ENCODE measurements around the gene NAT8. TPM values are rescaled to one million over a fixed set of nuclear protein-coding genes. Genes with fewer than 3 reads are reported as not detected.
"Not testable (repeated sequence)": the region's sequence is repeated elsewhere in the genome, so short reads cannot be mapped to it uniquely, and the experiment has no call there.

Gene NAT8
- total RNA-seq, 2 experiments from 2014 or later: not detected

GRCh38 chr2:73652348-73652747, 10.1 kb upstream of the NAT8 start:
- no peaks in the 10 kb centered on the region for H3K9me3 Mint-ChIP-seq
- H3K4me1 Mint-ChIP-seq (ENCODE audit: low read depth): no peaks in the 10 kb centered on the region
- CTCF ChIA-PET: no interaction called here
- intact Hi-C loops (cut with micrococcal nuclease): no loop called here
- peaks cover 4% of the 10 kb centered on the region for H3K27me3 Mint-ChIP-seq
- POLR2A ChIA-PET: no interaction called here
- ATAC-seq (no peak), DNase-seq (no peak)
- no peak overlapping the region for H3K27ac Mint-ChIP-seq
- no peak overlapping the region for H3K4me3 Mint-ChIP-seq
- TF ChIP-seq, protein P1, sequence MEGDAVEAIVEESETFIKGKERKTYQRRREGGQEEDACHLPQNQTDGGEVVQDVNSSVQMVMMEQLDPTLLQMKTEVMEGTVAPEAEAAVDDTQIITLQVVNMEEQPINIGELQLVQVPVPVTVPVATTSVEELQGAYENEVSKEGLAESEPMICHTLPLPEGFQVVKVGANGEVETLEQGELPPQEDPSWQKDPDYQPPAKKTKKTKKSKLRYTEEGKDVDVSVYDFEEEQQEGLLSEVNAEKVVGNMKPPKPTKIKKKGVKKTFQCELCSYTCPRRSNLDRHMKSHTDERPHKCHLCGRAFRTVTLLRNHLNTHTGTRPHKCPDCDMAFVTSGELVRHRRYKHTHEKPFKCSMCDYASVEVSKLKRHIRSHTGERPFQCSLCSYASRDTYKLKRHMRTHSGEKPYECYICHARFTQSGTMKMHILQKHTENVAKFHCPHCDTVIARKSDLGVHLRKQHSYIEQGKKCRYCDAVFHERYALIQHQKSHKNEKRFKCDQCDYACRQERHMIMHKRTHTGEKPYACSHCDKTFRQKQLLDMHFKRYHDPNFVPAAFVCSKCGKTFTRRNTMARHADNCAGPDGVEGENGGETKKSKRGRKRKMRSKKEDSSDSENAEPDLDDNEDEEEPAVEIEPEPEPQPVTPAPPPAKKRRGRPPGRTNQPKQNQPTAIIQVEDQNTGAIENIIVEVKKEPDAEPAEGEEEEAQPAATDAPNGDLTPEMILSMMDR (IDR thresholded peaks at IDR 0.05): no peak
- no peaks in the 10 kb centered on the region for H3K36me3 Mint-ChIP-seq (ENCODE audit: low read depth)

- Mint-ChIP-seq H3K4me1 (ENCODE audit: low read depth) (no peaks in the 10 kb centered on the region), H3K4me3 (no peak overlapping the region), H3K27me3 (peaks cover 4% of the 10 kb centered on the region), H3K27ac (no peak overlapping the region), H3K9me3 (no peaks in the 10 kb centered on the region), H3K36me3 (ENCODE audit: low read depth) (no peaks in the 10 kb centered on the region)
- no peak for DNase-seq
- ATAC-seq: no peak
- TF ChIP-seq, protein P1 (IDR thresholded peaks at IDR 0.05): no peak
- intact Hi-C loops (cut with micrococcal nuclease): no loop called here
- ChIA-PET CTCF (interaction anchor here (1.0 kb wide), 1 partner anchor 21 kb away, joined by 3 read pairs; no protein-coding TSS in a partner anchor), POLR2A (no interaction called here)
Measured at GRCh38 chr2:73651591-73652230, 9.5 kb upstream of the NAT8 start.

DNA sequence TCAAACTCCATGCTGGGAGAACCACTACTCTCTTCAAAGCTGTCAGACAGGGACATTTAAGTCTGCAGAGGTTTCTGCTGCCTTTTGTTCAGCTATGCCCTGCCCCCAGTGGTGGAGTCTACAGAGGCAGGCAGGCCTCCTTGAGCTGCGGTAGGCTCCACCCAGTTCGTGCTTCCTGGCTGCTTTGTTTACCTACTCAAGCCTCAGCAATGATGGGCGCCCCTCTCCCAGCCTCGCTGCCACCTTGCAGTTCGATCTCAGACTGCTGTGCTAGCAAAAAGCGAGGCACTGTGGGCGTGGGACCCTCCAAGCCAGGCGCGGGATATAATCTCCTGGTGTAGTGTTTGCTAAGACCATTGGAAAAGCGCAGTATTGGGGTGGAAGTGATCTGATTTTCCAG, 5.5 kb upstream of the NAT8 start:
- H3K36me3 Mint-ChIP-seq (ENCODE audit: low read depth); POLR2A ChIA-PET; H3K4me3 Mint-ChIP-seq; H3K27me3 Mint-ChIP-seq; H3K4me1 Mint-ChIP-seq (ENCODE audit: low read depth); H3K27ac Mint-ChIP-seq; intact Hi-C loops (cut with micrococcal nuclease); CTCF ChIA-PET; ATAC-seq; H3K9me3 Mint-ChIP-seq; DNase-seq: not testable (repeated sequence)

DNA sequence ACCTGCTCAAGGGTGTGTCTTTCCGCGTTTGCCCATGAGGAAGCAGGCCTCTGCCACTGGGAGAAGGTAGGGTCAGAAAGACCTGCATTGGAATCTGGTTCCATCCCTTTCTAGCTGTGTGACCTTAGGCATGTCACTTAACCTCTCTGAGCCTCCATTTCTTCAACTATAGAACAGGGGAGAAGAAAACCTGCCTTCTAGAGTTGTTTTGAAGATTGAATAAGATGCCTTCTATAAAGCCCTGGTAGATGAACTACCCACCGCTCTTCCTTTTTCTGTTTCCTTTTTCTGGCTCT, 507 bp downstream of the NAT8 start:
- CTCF ChIA-PET: no interaction called here
- no peak overlapping the region for H3K4me3 Mint-ChIP-seq
- DNase-seq (no peak), ATAC-seq (no peak)
- intact Hi-C loops (cut with micrococcal nuclease): no loop called here
- TF ChIP-seq, protein P1 (IDR thresholded peaks at IDR 0.05): no peak
- POLR2A ChIA-PET: no interaction called here
- H3K27me3 Mint-ChIP-seq: peaks cover 4% of the 10 kb centered on the region
- no peak overlapping the region for H3K27ac Mint-ChIP-seq
- H3K9me3 Mint-ChIP-seq: peaks cover 9% of the 10 kb centered on the region
- no peaks in the 10 kb centered on the region for H3K4me1 Mint-ChIP-seq (ENCODE audit: low read depth)
- no peaks in the 10 kb centered on the region for H3K36me3 Mint-ChIP-seq (ENCODE audit: low read depth)

- intact Hi-C loops (cut with micrococcal nuclease): no loop called here
- no peak for ATAC-seq
- Mint-ChIP-seq H3K9me3 (peaks cover 9% of the 10 kb centered on the region), H3K4me3 (no peak overlapping the region), H3K4me1 (ENCODE audit: low read depth) (no peaks in the 10 kb centered on the region), H3K27me3 (peaks cover 4% of the 10 kb centered on the region), H3K36me3 (ENCODE audit: low read depth) (no peaks in the 10 kb centered on the region), H3K27ac (no peak overlapping the region)
- ChIA-PET POLR2A (no interaction called here), CTCF (interaction anchor here (1.5 kb wide), 1 partner anchor 49 kb away, joined by 3 read pairs; no protein-coding TSS in a partner anchor)
- DNase-seq: no peak
- TF ChIP-seq, protein P1 (IDR thresholded peaks at IDR 0.05): no peak
Measured at GRCh38 chr2:73640946-73641766, 1.1 kb downstream of the NAT8 start.

Measured in activated CD8-positive, alpha-beta T cell treated with anti-CD3 and anti-CD28 coated beads for 36 hours (primary cell).